Neural crest cell (in vitro differentiated cells): ENCODE measurements around the gene ACAA2. TPM values are rescaled to one million over a fixed set of nuclear protein-coding genes. Genes with fewer than 3 reads are reported as not detected.

ENCODE experiments used
- DNase-seq: peaks from one replicate; pipeline ENCODE4 v3.0.0; 2021; ENCODE audit warnings: low read depth, mixed read lengths, low spot score
- H3K27ac Mint-ChIP-seq: one replicate; pipeline ENCODE4 v1.8.0; 2021; ENCODE audit warnings: mild to moderate bottlenecking, mixed read lengths; ENCODE audit not compliant: unreplicated experiment
- H3K27me3 Mint-ChIP-seq: 2 replicates; pipeline ENCODE4 v1.8.0; 2021; ENCODE audit warnings: low read depth, mild to moderate bottlenecking, mixed read lengths
- H3K36me3 Mint-ChIP-seq: 2 replicates; pipeline ENCODE4 v1.8.0; 2021; ENCODE audit warnings: low read depth, mild to moderate bottlenecking, mixed read lengths
- H3K4me1 Mint-ChIP-seq: 2 replicates; pipeline ENCODE4 v1.8.0; 2021; ENCODE audit warnings: mixed read lengths
- H3K4me3 Mint-ChIP-seq: one replicate; pipeline ENCODE4 v1.8.0; 2021; ENCODE audit warnings: mild to moderate bottlenecking, mixed read lengths
- H3K9me3 Mint-ChIP-seq: 2 replicates; pipeline ENCODE4 v1.8.0; 2021; ENCODE audit warnings: mixed read lengths
- total RNA-seq: library from RNA; stranded (reverse); gene quantifications from 2 replicates; pipeline ENCODE4 v1.2.1, GENCODE V29; 2021
- TF ChIP-seq, protein P1 (sequence below): fragments of 200-600 bp; sonication (generic); conservative IDR thresholded peaks from 2 replicates; pipeline ENCODE4 v1.5.0; 2021; ENCODE audit warnings: antibody characterized with exemption, mild to moderate bottlenecking

Gene ACAA2
- total RNA-seq, 1 donor from 2014 or later = 67.5 TPM

- Mint-ChIP-seq H3K4me1 (no peaks in the 10 kb centered on the region), H3K27ac (no peak overlapping the region), H3K36me3 (no peaks in the 10 kb centered on the region), H3K4me3 (no peak overlapping the region), H3K9me3 (no peaks in the 10 kb centered on the region), H3K27me3 (peaks cover 5% of the 10 kb centered on the region)
- no peak for DNase-seq
- TF ChIP-seq, protein P1, sequence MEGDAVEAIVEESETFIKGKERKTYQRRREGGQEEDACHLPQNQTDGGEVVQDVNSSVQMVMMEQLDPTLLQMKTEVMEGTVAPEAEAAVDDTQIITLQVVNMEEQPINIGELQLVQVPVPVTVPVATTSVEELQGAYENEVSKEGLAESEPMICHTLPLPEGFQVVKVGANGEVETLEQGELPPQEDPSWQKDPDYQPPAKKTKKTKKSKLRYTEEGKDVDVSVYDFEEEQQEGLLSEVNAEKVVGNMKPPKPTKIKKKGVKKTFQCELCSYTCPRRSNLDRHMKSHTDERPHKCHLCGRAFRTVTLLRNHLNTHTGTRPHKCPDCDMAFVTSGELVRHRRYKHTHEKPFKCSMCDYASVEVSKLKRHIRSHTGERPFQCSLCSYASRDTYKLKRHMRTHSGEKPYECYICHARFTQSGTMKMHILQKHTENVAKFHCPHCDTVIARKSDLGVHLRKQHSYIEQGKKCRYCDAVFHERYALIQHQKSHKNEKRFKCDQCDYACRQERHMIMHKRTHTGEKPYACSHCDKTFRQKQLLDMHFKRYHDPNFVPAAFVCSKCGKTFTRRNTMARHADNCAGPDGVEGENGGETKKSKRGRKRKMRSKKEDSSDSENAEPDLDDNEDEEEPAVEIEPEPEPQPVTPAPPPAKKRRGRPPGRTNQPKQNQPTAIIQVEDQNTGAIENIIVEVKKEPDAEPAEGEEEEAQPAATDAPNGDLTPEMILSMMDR = no peak
These were observed 40.1 kb upstream of the ACAA2 start for GRCh38 chr18:49853436-49853835.

- Mint-ChIP-seq H3K27me3 (peaks cover 5% of the 10 kb centered on the region), H3K27ac (no peak overlapping the region), H3K4me1 (no peaks in the 10 kb centered on the region), H3K36me3 (no peaks in the 10 kb centered on the region), H3K9me3 (no peaks in the 10 kb centered on the region), H3K4me3 (no peak overlapping the region)
- TF ChIP-seq, protein P1 = no peak
- no peak for DNase-seq
These were observed 39.7 kb upstream of the ACAA2 start for GRCh38 chr18:49853011-49853410.

- no peaks in the 10 kb centered on the region for H3K36me3 Mint-ChIP-seq
- no peak overlapping the region for H3K27ac Mint-ChIP-seq
- H3K4me1 Mint-ChIP-seq = peaks cover 1% of the 10 kb centered on the region
- no peak for DNase-seq
- H3K4me3 Mint-ChIP-seq = no peak overlapping the region
- no peaks in the 10 kb centered on the region for H3K9me3 Mint-ChIP-seq
- peaks cover 5% of the 10 kb centered on the region for H3K27me3 Mint-ChIP-seq
- TF ChIP-seq, protein P1 = no peak
These were observed 38.3 kb upstream of the ACAA2 start for GRCh38 chr18:49851624-49852023.

GRCh38 chr18:49850636-49851035 lies 37.3 kb upstream of the ACAA2 start:
- H3K36me3 Mint-ChIP-seq = no peaks in the 10 kb centered on the region
- no peak overlapping the region for H3K4me3 Mint-ChIP-seq
- TF ChIP-seq, protein P1 = no peak
- H3K4me1 Mint-ChIP-seq = peaks cover 6% of the 10 kb centered on the region
- H3K27me3 Mint-ChIP-seq = peaks cover 5% of the 10 kb centered on the region
- no peak for DNase-seq
- H3K9me3 Mint-ChIP-seq = no peaks in the 10 kb centered on the region
- no peak overlapping the region for H3K27ac Mint-ChIP-seq

DNA sequence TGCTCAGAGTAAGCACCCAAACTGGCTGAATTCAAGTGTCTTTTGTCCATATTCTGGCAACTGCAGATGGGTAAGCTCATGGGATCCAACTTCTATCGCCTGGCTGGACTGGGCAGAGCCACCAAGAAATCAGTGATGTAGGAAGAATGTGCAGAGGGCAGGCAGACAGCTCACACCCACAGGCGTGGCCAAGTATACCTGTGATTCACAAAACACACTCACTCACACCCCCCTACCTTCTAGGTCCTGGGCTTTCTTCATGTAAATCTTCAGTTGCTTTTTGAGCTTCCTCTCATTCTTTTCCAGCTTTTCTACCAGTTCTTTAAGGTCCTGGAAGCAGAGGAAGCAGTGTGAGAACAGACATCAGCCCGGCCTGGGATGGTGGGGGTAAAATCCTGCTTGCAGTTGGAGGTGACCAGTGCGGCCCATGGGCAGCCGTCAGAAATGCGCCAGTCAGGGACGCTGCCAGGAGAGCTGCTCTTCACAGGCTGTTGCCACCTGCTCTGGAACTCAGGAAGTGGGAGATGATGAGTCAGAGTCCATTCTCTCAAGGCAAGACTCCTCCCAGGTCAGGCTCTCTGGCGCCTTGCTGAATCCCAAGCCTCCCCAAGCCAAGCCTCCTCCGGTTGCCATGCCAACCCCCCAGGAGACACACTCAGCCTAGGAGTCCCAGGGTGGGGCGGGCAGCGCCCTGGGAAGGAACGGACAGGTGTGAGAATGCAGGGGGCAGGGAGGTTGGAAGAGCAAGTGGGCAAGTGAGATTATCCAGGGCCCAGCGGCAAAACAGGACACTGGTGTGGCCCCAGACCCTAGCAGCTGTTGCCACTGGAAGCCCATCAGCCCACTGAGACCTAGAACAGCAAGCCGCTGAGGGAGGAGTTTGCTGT lies 36.2 kb upstream of the ACAA2 start:
- H3K4me3 Mint-ChIP-seq = no peak overlapping the region
- peaks cover 5% of the 10 kb centered on the region for H3K27me3 Mint-ChIP-seq
- TF ChIP-seq, protein P1 = no peak
- no peaks in the 10 kb centered on the region for H3K36me3 Mint-ChIP-seq
- H3K4me1 Mint-ChIP-seq = peaks cover 6% of the 10 kb centered on the region
- no peak for DNase-seq
- no peak overlapping the region for H3K27ac Mint-ChIP-seq
- no peaks in the 10 kb centered on the region for H3K9me3 Mint-ChIP-seq
